CD4-positive, alpha-beta T cell treated with Interleukin-10 for 1 hour (primary cell): ENCODE data around the gene PHAX.
"Not testable (repeated sequence)": the region's sequence is repeated elsewhere in the genome, so short reads cannot be mapped to it uniquely, and the experiment has no call there.

Experiments used
- DNase-seq: peaks from one replicate; pipeline ENCODE4 v3.0.0-alpha.2; 2020

Gene PHAX

GRCh38 chr5:126605525-126605924, 4.8 kb downstream of the PHAX start:
- DNase-seq = no peak

- DNase-seq = no peak
These were observed 9.4 kb downstream of the PHAX start for GRCh38 chr5:126610160-126610559.

- DNase-seq = no peak
These were observed 9.9 kb downstream of the PHAX start for GRCh38 chr5:126610616-126611015.

GRCh38 chr5:126613941-126614592, 13.3 kb downstream of the PHAX start:
- DNase-seq = no peak

GRCh38 chr5:126615286-126615685, 14.5 kb downstream of the PHAX start:
- no peak for DNase-seq

GRCh38 chr5:126617603-126618002, 16.9 kb downstream of the PHAX start:
- not testable (repeated sequence) for DNase-seq

GRCh38 chr5:126619781-126620180, 19.0 kb downstream of the PHAX start:
- DNase-seq = no peak

GRCh38 chr5:126624534-126624933, 23.8 kb downstream of the PHAX start:
- no peak for DNase-seq

- DNase-seq = no peak
These were observed 27.4 kb downstream of the PHAX start for GRCh38 chr5:126628102-126628501.

GRCh38 chr5:126631920-126632319, 31.2 kb downstream of the PHAX start:
- DNase-seq = no peak

GRCh38 chr5:126633552-126633951, 32.8 kb downstream of the PHAX start:
- no peak for DNase-seq

- DNase-seq = no peak
These were observed 34.8 kb downstream of the PHAX start for GRCh38 chr5:126635585-126635984.

GRCh38 chr5:126636956-126637355, 36.2 kb downstream of the PHAX start:
- DNase-seq = no peak

- DNase-seq = no peak
These were observed 40.1 kb downstream of the PHAX start for GRCh38 chr5:126640866-126641265.

GRCh38 chr5:126641387-126641786, 40.6 kb downstream of the PHAX start:
- DNase-seq = no peak

GRCh38 chr5:126645132-126645531, 44.4 kb downstream of the PHAX start:
- DNase-seq = no peak

- DNase-seq = no peak
These were observed 46.3 kb downstream of the PHAX start for GRCh38 chr5:126647071-126647470.

GRCh38 chr5:126648471-126648870, 47.7 kb downstream of the PHAX start:
- DNase-seq = no peak

GRCh38 chr5:126649057-126649456, 48.3 kb downstream of the PHAX start:
- DNase-seq = not testable (repeated sequence)

- DNase-seq = not testable (repeated sequence)
These were observed 49.0 kb downstream of the PHAX start for GRCh38 chr5:126649709-126650108.

- no peak for DNase-seq
These were observed 49.7 kb downstream of the PHAX start for GRCh38 chr5:126650463-126650862.

- no peak for DNase-seq
These were observed 50.3 kb downstream of the PHAX start for GRCh38 chr5:126651013-126651577.

- peak; percentile 44 for DNase-seq
These were observed 55.8 kb downstream of the PHAX start for GRCh38 chr5:126656401-126657007.

GRCh38 chr5:126658561-126658960, 57.8 kb downstream of the PHAX start:
- DNase-seq = no peak
